Measurements from ENCODE around the gene UNG. TPM values are rescaled to one million over a fixed set of nuclear protein-coding genes. Genes with fewer than 3 reads are reported as not detected.
"Not testable (repeated sequence)": the region's sequence is repeated elsewhere in the genome, so short reads cannot be mapped to it uniquely, and the experiment has no call there.

Gene UNG
- total RNA-seq, 1 donor from 2014 or later = 48.0 TPM

- intact Hi-C loops (cut with micrococcal nuclease) = no loop called here
Measured at GRCh38 chr12:109116611-109116949, 19.2 kb downstream of the UNG start.

DNA sequence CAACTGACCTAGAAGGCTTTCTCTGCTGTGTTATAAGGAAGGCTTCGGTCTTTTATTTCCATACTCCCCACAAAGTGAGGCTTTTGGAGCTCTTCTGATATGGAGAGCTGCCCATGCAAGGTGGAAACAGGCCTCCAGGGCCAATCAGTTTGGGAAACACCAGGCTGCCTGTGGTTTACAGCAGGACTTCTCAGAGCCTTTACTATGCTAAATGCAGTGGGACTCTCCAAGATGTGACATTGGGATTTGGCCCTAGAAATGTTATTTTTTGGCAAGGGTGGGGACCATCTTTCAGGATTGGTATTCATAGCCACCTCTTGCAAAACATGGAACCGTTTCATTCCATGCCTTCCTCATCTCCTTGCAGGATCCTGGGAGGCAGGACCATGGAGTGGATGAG lies 22.7 kb downstream of the UNG start:
- intact Hi-C loops (cut with micrococcal nuclease) = no loop called here

- intact Hi-C loops (cut with micrococcal nuclease) = no loop called here
Measured at GRCh38 chr12:109120557-109120956, 23.2 kb downstream of the UNG start.

DNA sequence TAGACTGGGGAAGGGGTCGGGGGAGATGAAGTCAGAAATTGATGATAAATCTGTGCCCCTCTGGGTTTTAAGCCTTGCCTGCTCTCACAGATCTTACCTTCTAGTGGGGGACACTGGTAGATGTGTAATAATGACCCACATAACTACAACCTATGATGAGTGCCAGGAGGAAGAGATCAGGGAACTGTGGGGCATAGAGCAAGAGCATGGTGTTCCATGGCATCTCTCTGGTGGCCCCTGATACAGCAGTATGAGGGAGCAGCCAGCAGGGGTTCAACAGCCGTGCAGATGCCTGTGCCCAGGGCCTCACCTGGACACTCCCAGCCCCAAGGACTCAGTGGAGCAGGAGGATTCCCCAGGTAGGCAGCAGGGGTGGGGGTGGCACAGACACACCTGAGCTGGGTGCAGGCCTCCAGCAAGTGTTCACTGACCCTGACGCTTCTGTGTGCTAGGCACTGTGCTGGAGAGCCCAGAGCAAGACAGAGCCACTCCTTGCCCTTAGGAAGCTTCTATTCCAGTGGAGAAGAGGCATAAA lies 24.0 kb downstream of the UNG start:
- intact Hi-C loops (cut with micrococcal nuclease) = no loop called here

GRCh38 chr12:109124878-109125648 lies 27.7 kb downstream of the UNG start:
- intact Hi-C loops (cut with micrococcal nuclease) = no loop called here

DNA sequence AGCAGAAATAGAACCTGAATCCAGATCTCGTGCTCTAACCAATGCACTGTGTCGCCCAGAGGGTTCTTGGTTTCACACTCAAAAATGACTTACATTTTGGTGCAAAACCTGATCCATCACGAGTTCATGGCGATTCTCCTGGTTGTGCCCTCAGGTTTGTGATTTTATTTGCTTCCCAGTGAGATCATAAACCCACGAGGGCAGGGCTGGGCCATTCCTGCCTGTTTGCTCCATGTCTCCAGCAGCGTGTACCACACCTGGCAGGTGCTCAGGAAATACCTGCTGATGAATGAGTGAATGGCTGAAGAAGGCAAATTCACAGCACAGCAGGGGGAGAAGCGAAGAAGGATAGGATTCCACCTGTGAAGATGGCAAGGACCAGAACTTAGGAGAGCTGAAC lies 28.4 kb downstream of the UNG start:
- intact Hi-C loops (cut with micrococcal nuclease) = no loop called here

DNA sequence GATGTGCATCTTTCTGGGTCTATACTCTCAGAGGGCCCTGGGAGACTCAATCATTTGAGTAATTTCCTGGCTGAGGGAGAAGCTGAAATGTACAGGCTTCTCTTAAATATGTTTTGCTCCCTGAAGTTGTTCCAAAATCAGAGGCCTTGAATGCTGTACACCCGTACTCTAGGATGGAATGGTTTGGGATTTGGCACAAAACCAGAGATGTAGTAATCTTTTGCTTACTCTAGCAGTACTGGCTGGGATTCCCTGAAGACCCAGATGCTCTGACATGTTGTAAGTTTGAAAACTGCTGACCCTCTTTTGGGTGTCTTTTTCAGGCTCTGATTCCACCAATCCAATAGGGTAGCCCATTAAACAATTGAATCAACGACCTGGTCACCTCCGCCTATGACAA lies 29.4 kb downstream of the UNG start:
- intact Hi-C loops (cut with micrococcal nuclease) = no loop called here

GRCh38 chr12:109127533-109128242 lies 30.3 kb downstream of the UNG start:
- intact Hi-C loops (cut with micrococcal nuclease) = no loop called here

GRCh38 chr12:109130297-109131153 lies 33.1 kb downstream of the UNG start:
- intact Hi-C loops (cut with micrococcal nuclease) = no loop called here

- intact Hi-C loops (cut with micrococcal nuclease) = no loop called here
Measured at GRCh38 chr12:109131154-109132050, 34.0 kb downstream of the UNG start.

GRCh38 chr12:109134186-109134917 lies 37.0 kb downstream of the UNG start:
- intact Hi-C loops (cut with micrococcal nuclease) = no loop called here

GRCh38 chr12:109137055-109137454 lies 39.7 kb downstream of the UNG start:
- intact Hi-C loops (cut with micrococcal nuclease) = no loop called here

DNA sequence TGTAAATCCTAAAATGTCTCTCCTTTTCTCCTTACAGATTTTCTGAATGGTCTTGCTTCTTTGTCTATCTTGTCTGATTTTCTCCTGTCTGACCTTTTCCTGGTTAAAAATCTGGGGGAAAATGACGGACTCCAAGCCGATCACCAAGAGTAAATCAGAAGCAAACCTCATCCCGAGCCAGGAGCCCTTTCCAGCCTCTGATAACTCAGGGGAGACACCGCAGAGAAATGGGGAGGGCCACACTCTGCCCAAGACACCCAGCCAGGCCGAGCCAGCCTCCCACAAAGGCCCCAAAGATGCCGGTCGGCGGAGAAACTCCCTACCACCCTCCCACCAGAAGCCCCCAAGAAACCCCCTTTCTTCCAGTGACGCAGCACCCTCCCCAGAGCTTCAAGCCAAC lies 42.0 kb downstream of the UNG start:
- intact Hi-C loops (cut with micrococcal nuclease) = no loop called here

DNA sequence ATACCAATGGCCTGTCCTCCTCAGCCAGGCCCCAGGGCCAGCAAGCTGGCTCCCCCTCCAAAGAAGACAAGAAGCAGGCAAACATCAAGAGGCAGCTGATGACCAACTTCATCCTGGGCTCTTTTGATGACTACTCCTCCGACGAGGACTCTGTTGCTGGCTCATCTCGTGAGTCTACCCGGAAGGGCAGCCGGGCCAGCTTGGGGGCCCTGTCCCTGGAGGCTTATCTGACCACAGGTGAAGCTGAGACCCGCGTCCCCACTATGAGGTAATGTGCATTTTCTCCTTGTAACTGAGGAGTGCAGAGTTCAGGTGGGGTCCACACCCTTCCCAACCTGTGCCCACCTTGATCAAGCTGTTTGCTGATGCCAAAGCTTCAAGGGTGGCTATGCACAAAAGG lies 42.4 kb downstream of the UNG start:
- intact Hi-C loops (cut with micrococcal nuclease) = no loop called here

GRCh38 chr12:109140560-109140959 lies 43.2 kb downstream of the UNG start:
- intact Hi-C loops (cut with micrococcal nuclease) = no loop called here

DNA sequence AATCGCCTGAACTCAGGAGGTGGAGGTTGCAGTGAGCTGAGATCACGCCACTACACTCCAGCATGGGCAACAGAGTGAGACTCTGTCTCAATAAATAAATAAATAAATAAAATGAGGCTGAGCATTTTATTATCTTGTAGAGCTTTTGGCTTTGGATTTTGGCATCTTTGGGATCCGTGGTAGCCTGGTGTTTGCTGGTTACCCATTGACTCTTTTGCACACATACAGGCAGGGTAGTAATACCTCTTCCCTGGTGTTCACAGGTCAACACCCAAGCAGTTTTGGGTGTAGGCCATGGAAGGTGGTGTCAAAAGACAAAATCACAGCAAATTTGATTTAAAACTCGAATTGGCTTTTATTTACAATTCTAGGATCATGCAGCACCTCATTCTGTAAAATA lies 46.8 kb downstream of the UNG start:
- intact Hi-C loops (cut with micrococcal nuclease) = no loop called here

- intact Hi-C loops (cut with micrococcal nuclease) = not testable (repeated sequence)
Measured at GRCh38 chr12:109147126-109147525, 49.7 kb downstream of the UNG start.

GRCh38 chr12:109147954-109148353 lies 50.6 kb downstream of the UNG start:
- intact Hi-C loops (cut with micrococcal nuclease) = no loop called here

DNA sequence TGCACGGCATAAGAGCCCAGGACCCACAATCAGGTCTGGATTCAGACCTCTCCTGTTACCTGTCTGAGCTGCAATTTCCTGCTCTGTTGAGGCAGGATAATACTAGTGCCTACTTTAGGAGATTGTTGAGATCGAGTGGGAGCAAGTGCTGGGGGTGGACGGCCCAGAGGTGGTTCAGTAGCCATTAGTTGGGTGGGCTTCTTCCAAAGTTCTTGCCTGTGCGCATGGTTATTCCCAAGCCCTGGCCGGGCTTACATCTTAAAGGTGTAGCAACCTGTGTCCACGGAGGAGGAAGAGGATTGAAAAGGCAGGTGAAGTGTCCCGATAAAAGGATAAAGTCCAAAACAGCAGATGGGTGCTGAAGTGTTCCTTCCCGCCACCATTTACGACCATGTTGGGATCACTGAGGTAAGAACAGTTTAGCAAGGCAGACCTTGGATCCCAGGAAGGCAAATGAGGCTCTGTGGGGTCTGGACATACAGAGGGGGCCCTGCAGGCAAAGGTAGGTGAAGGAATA lies 52.8 kb downstream of the UNG start:
- intact Hi-C loops (cut with micrococcal nuclease) = loop anchor here (5.0 to 10.0 kb wide), 4 partner anchors 533 to 1825 kb away; partner anchors contain the start of genes IFT81 and PWP1

GRCh38 chr12:109151457-109151856 lies 54.1 kb downstream of the UNG start:
- intact Hi-C loops (cut with micrococcal nuclease) = loop anchor here (5.0 to 10.0 kb wide), 4 partner anchors 534 to 1827 kb away; partner anchors contain the start of genes IFT81 and PWP1
